Measurements from ENCODE around the gene TMEM31. TPM values are rescaled to one million over a fixed set of nuclear protein-coding genes. Genes with fewer than 3 reads are reported as not detected.
A peak's percentile ranks its signal among the peaks of the same experiment; 100 is the strongest.

The TMEM31 gene
- total RNA-seq, 3 donors from 2014 or later, result not detected

DNA sequence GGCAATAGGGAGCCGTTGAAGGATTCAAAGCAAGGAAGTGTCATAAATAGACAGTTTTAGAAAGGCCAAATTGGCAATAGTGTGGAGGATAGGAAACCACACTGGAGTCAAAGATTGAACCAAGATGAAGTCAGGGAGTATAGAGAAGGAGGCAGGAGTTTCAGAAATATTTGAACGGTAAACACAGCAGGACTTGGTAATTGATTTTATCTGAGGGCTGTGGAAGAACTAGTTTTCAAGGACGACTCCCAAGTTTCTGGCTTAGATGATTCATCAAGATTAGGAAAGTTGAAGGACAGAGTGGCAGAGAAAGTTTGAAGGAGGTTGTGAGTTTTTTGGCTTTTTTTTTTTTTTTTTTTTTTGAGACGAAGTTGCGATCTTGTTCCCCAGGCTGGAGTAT lies 11.5 kb upstream of the TMEM31 start:
- intact Hi-C loops (cut with DNase I; ENCODE audit: low total_unique reads), result no loop called here

DNA sequence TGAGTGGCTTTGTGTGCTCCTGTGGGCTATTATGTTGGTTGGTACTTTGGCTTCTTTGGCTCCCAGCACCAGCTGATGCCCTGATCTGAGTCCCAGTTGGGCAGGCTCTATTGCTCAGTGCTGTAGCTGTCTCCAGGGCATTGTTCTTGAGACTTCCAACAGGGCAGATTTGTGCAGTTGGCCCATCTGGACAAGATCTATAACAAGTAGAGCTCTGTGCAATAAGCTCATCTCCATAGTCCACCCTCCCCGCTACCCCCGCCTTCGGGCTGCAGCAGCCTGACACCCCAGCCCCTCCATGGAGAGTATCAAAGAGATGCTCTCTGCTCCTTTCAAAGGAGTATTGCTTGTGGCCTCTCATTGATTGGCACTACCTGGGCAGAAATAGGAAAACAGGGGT lies 5.8 kb upstream of the TMEM31 start:
- H3K9me3 ChIP-seq, result no peaks in the 10 kb centered on the region
- H3K4me1 ChIP-seq, result no peaks in the 10 kb centered on the region
- peaks cover 0 to 48% of the 10 kb centered on the region in 2 donors for H3K27me3 ChIP-seq
- H3K27ac ChIP-seq, result no peak overlapping the region
- TF ChIP-seq, protein P1, sequence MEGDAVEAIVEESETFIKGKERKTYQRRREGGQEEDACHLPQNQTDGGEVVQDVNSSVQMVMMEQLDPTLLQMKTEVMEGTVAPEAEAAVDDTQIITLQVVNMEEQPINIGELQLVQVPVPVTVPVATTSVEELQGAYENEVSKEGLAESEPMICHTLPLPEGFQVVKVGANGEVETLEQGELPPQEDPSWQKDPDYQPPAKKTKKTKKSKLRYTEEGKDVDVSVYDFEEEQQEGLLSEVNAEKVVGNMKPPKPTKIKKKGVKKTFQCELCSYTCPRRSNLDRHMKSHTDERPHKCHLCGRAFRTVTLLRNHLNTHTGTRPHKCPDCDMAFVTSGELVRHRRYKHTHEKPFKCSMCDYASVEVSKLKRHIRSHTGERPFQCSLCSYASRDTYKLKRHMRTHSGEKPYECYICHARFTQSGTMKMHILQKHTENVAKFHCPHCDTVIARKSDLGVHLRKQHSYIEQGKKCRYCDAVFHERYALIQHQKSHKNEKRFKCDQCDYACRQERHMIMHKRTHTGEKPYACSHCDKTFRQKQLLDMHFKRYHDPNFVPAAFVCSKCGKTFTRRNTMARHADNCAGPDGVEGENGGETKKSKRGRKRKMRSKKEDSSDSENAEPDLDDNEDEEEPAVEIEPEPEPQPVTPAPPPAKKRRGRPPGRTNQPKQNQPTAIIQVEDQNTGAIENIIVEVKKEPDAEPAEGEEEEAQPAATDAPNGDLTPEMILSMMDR (IDR thresholded peaks at IDR 0.05), result no peak
- no peak for TF ChIP-seq POLR2AphosphoS5 (IDR thresholded peaks at IDR 0.05)
- no peak for TF ChIP-seq POLR2A (IDR thresholded peaks at IDR 0.05)
- H3K4me3 ChIP-seq, result no peak overlapping the region
- H3K36me3 ChIP-seq, result no peaks in the 10 kb centered on the region
- intact Hi-C loops (cut with DNase I; ENCODE audit: low total_unique reads), result no loop called here
- no peak for DNase-seq (ENCODE audit: low spot score in 2 of 2)

More for the DNA sequence above, 11.5 kb upstream of the TMEM31 start:
- peak overlapping the region in 1 of 2 donors; percentile 25 for H3K27ac ChIP-seq
- H3K4me1 ChIP-seq, result no peaks in the 10 kb centered on the region
- H3K9me3 ChIP-seq, result no peaks in the 10 kb centered on the region
- H3K4me3 ChIP-seq, result no peak overlapping the region
- no peak for DNase-seq (ENCODE audit: low spot score in 2 of 2)
- H3K27me3 ChIP-seq, result peaks cover 0 to 21% of the 10 kb centered on the region in 2 donors
- H3K36me3 ChIP-seq, result no peaks in the 10 kb centered on the region
- no peak for TF ChIP-seq POLR2AphosphoS5 (IDR thresholded peaks at IDR 0.05)
- TF ChIP-seq, protein P1 (IDR thresholded peaks at IDR 0.05), result no peak

DNA sequence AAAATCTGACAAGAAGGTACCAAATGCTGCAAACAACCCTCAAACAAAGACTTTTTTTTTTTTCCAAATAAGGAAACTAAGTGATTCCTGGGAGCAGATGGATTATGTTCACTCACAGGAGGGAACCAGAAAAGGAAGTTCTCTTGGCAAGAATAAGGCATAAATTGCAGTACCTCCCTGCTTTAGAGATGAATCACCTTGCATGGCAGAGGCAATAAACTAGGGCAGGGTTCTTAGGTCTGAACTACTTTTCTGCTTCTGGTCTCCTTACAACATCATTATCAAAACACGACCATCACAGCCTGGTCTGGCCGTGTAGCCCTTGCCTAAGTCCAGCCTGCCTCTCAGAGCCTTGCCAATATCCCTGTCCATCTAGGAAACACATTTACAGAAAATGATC lies 6.3 kb downstream of the TMEM31 start:
- no peak for DNase-seq (ENCODE audit: low spot score in 2 of 2)
- Histone ChIP-seq H3K27ac (peak overlapping the region in 1 of 2 donors; percentile 25), H3K27me3 (peaks cover 0 to 26% of the 10 kb centered on the region in 2 donors), H3K9me3 (no peaks in the 10 kb centered on the region), H3K4me1 (no peaks in the 10 kb centered on the region), H3K36me3 (no peaks in the 10 kb centered on the region), H3K4me3 (no peak overlapping the region)
- TF ChIP-seq POLR2AphosphoS5 (IDR thresholded peaks at IDR 0.05) (no peak), POLR2A (IDR thresholded peaks at IDR 0.05) (no peak)
- TF ChIP-seq, protein P1 (IDR thresholded peaks at IDR 0.05), result no peak
- intact Hi-C loops (cut with DNase I; ENCODE audit: low total_unique reads), result no loop called here

DNA sequence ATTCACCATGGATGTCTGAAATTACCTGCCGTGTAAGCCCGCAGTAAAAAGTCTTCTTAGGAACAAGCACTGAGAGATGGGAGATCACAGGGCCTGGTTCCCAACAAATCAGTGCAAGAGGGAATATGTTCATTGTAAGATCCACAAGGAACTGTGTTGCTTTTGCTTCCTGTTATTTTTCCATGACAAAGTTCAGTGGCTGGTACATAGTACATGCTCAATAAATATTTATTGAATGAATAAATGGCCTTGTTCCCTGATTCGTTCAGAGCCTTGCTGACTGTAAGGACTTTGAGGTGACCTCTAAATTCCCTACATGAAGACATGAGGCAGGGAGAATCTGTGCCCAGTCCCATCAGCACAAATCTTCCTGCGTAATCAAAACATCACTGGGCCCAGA lies 7.4 kb downstream of the TMEM31 start:
- DNase-seq (ENCODE audit: low spot score in 2 of 2), result no peak
- H3K27me3 ChIP-seq, result peaks cover 0 to 35% of the 10 kb centered on the region in 2 donors
- no peaks in the 10 kb centered on the region for H3K4me1 ChIP-seq
- H3K4me3 ChIP-seq, result no peak overlapping the region
- H3K9me3 ChIP-seq, result no peaks in the 10 kb centered on the region
- H3K27ac ChIP-seq, result no peak overlapping the region
- intact Hi-C loops (cut with DNase I; ENCODE audit: low total_unique reads), result no loop called here
- TF ChIP-seq POLR2AphosphoS5 (IDR thresholded peaks at IDR 0.05), result no peak
- TF ChIP-seq POLR2A (IDR thresholded peaks at IDR 0.05), result no peak
- TF ChIP-seq, protein P1 (IDR thresholded peaks at IDR 0.05), result no peak
- no peaks in the 10 kb centered on the region for H3K36me3 ChIP-seq

DNA sequence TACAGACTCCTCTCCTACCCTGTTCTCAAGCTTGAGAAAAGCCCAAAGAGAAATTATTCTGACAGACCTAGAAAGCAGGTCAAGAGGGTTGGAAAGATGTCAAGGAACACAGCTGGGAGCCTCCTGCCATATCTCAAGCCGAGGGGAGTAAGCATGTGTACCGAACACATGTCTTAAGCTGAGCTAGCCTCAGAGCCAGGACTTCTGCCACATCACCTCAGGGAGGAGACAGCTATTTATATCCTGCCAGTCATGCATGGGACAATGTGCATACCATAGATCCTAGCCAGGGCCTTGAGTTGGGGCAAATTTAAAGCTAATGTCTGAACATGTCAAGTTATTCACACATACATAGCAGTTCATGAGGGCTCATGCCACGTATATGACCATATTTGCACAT lies 11.8 kb downstream of the TMEM31 start:
- DNase-seq (ENCODE audit: low spot score in 2 of 2), result no peak
- Histone ChIP-seq H3K27me3 (peaks cover 0 to 63% of the 10 kb centered on the region in 2 donors), H3K9me3 (no peaks in the 10 kb centered on the region), H3K4me3 (no peak overlapping the region), H3K36me3 (no peaks in the 10 kb centered on the region), H3K4me1 (no peaks in the 10 kb centered on the region), H3K27ac (no peak overlapping the region)
- TF ChIP-seq POLR2A (IDR thresholded peaks at IDR 0.05) (no peak), POLR2AphosphoS5 (IDR thresholded peaks at IDR 0.05) (no peak)
- TF ChIP-seq, protein P1 (IDR thresholded peaks at IDR 0.05), result no peak
- intact Hi-C loops (cut with DNase I; ENCODE audit: low total_unique reads), result no loop called here
